Right atrium auricular region (tissue), 2 donors: ENCODE measurements around the gene STAP2. TPM values are rescaled to one million over a fixed set of nuclear protein-coding genes. Genes with fewer than 3 reads are reported as not detected.

ENCODE experiments used
- DNase-seq: peaks from one replicate; pipeline ENCODE4 v3.0.0-alpha.2; 2019; ENCODE audit warnings: low spot score
- H3K27ac ChIP-seq, 2 donors: fragments of 200-600 bp; sonication (generic); 1 replicate in 1 of 2; 2 replicates in 1 of 2; pipeline ENCODE4 v1.5.1; 2016 to 2019
- H3K27me3 ChIP-seq, 2 donors: fragments of 200-600 bp; sonication (generic); one replicate each; pipeline versions ENCODE4 v1.5.1 to v1.6.0; 2017 to 2019
- H3K36me3 ChIP-seq: fragments of 200-600 bp; sonication (generic); one replicate; pipeline ENCODE4 v1.5.1; 2016
- H3K4me1 ChIP-seq, 2 donors: fragments of 200-600 bp; sonication (generic); one replicate each; pipeline versions ENCODE4 v1.5.1 to v1.6.0; 2017 to 2019
- H3K4me3 ChIP-seq, 2 donors: fragments of 200-600 bp; sonication (generic); 1 replicate in 1 of 2; 2 replicates in 1 of 2; pipeline ENCODE4 v1.5.1; 2017 to 2019; ENCODE audit warnings: mild to moderate bottlenecking in 1 of 2, moderate library complexity in 1 of 2
- H3K9me3 ChIP-seq, 2 donors: fragments of 200-600 bp; sonication (generic); one replicate each; pipeline ENCODE4 v1.5.1; 2019
- CTCF ChIP-seq, 2 donors: fragments of 200-600 bp; sonication (generic); IDR thresholded peaks; one replicate each; pipeline ENCODE4 v1.5.1; 2019; ENCODE audit warnings: antibody characterized with exemption in 2 of 2
- total RNA-seq, 2 donors: library from RNA; depleted of rRNA; stranded (reverse); fragments of >200 nt; gene quantifications; one replicate each; pipeline ENCODE4 v1.1.0, GENCODE V29; 2016

STAP2 gene
- total RNA-seq, 2 donors from 2014 or later = 4.8 to 11.8 TPM

GRCh38 chr19:4360081-4360569, 21.5 kb upstream of the STAP2 start:
- no peak for DNase-seq
- no peak overlapping the region for H3K27ac ChIP-seq
- no peaks in the 10 kb centered on the region for H3K9me3 ChIP-seq
- H3K4me1 ChIP-seq = no peaks in the 10 kb centered on the region
- H3K27me3 ChIP-seq = no peaks in the 10 kb centered on the region
- no peak overlapping the region for H3K4me3 ChIP-seq
- TF ChIP-seq CTCF (IDR thresholded peaks at IDR 0.05) = no peak
- H3K36me3 ChIP-seq = peaks cover 63% of the 10 kb centered on the region

- TF ChIP-seq CTCF (IDR thresholded peaks at IDR 0.05) = no peak
- DNase-seq = no peak
- Histone ChIP-seq H3K36me3 (peaks cover 58% of the 10 kb centered on the region), H3K27ac (no peak overlapping the region), H3K4me3 (no peak overlapping the region), H3K27me3 (no peaks in the 10 kb centered on the region), H3K4me1 (no peaks in the 10 kb centered on the region), H3K9me3 (no peaks in the 10 kb centered on the region)
Observed at GRCh38 chr19:4359627-4360000, 21.0 kb upstream of the STAP2 start.

GRCh38 chr19:4358709-4359626, 20.3 kb upstream of the STAP2 start:
- H3K9me3 ChIP-seq = no peaks in the 10 kb centered on the region
- peaks cover 52% of the 10 kb centered on the region for H3K36me3 ChIP-seq
- no peak for DNase-seq
- H3K27ac ChIP-seq = no peak overlapping the region
- H3K4me3 ChIP-seq = no peak overlapping the region
- no peaks in the 10 kb centered on the region for H3K4me1 ChIP-seq
- no peak for TF ChIP-seq CTCF (IDR thresholded peaks at IDR 0.05)
- no peaks in the 10 kb centered on the region for H3K27me3 ChIP-seq

- no peaks in the 10 kb centered on the region for H3K4me1 ChIP-seq
- H3K4me3 ChIP-seq = no peak overlapping the region
- DNase-seq = no peak
- H3K27me3 ChIP-seq = no peaks in the 10 kb centered on the region
- no peak for TF ChIP-seq CTCF (IDR thresholded peaks at IDR 0.05)
- no peak overlapping the region for H3K27ac ChIP-seq
- no peaks in the 10 kb centered on the region for H3K9me3 ChIP-seq
- H3K36me3 ChIP-seq = peaks cover 42% of the 10 kb centered on the region
Observed at GRCh38 chr19:4357921-4358326, 19.3 kb upstream of the STAP2 start.

- Histone ChIP-seq H3K36me3 (peaks cover 35% of the 10 kb centered on the region), H3K27me3 (no peaks in the 10 kb centered on the region), H3K4me1 (no peaks in the 10 kb centered on the region), H3K27ac (no peak overlapping the region), H3K4me3 (no peak overlapping the region), H3K9me3 (no peaks in the 10 kb centered on the region)
- no peak for TF ChIP-seq CTCF (IDR thresholded peaks at IDR 0.05)
- DNase-seq = no peak
Observed at GRCh38 chr19:4357095-4357797, 18.6 kb upstream of the STAP2 start.
